Kidney (tissue), 22 donors: ENCODE results near the gene MPLKIP. TPM values are rescaled to one million over a fixed set of nuclear protein-coding genes. Genes with fewer than 3 reads are reported as not detected.

ENCODE experiments used
- DNase-seq, 5 donors: peaks; one replicate each; pipeline ENCODE4 v3.0.0-alpha.2; 2013 to 2020
- FAIRE-seq: peaks from 2 replicates; lab custom pipeline; 2012; peaks lifted over from hg19 to GRCh38; lab: Jason Lieb, UNC
- H3K27ac ChIP-seq, 2 donors: one replicate each; pipeline ENCODE4 v1.7.0; 2013; ENCODE audit warnings: low read depth in 2 of 2, low read length in 2 of 2, inconsistent platforms in 1 of 2
- H3K27me3 ChIP-seq: one replicate; pipeline ENCODE4 v1.7.1; 2013; ENCODE audit warnings: low read length, inconsistent platforms; ENCODE audit not compliant: control insufficient read depth, insufficient read depth
- H3K36me3 ChIP-seq, 3 donors: one replicate each; pipeline versions ENCODE4 v1.7.0 to v1.7.1; 2013; ENCODE audit warnings: low read length in 3 of 3, control low read depth in 1 of 3, inconsistent platforms in 1 of 3; ENCODE audit not compliant: insufficient read depth in 3 of 3, control insufficient read depth in 2 of 3
- H3K4me1 ChIP-seq, 3 donors: one replicate each; pipeline versions ENCODE4 v1.7.0 to v1.7.1; 2013; ENCODE audit warnings: low read length in 3 of 3, inconsistent platforms in 1 of 3, low read depth in 1 of 3; ENCODE audit not compliant: control insufficient read depth in 2 of 3, insufficient read depth in 2 of 3
- H3K4me3 ChIP-seq, 3 donors: one replicate each; pipeline versions ENCODE4 v1.7.0 to v1.8.1; 2013; ENCODE audit warnings: low read length in 3 of 3, control low read depth in 1 of 3, inconsistent platforms in 1 of 3
- H3K9ac ChIP-seq, 3 donors: one replicate each; pipeline versions ENCODE4 v1.7.0 to v1.7.1; 2013; ENCODE audit warnings: low read length in 3 of 3, control low read depth in 1 of 3, inconsistent platforms in 1 of 3
- H3K9me3 ChIP-seq, 3 donors: one replicate each; pipeline versions ENCODE4 v1.7.0 to v1.7.1; 2013; ENCODE audit warnings: low read length in 3 of 3, control low read depth in 1 of 3, inconsistent platforms in 1 of 3; ENCODE audit not compliant: control insufficient read depth in 2 of 3, insufficient read depth in 1 of 3
- CTCF ChIP-seq: IDR thresholded peaks from 3 replicates; pipeline ENCODE4 v1.5.1; 2012; ENCODE audit warnings: mild to moderate bottlenecking, moderate library complexity, borderline replicate concordance; ENCODE audit not compliant: insufficient read depth; ENCODE audit errors: extremely low read depth
- intact Hi-C: fragments of 100-400 bp; cut with DNase I; formaldehyde crosslinking; loops from one replicate; pipeline ENCODE4 v1.11.1; 2022
- long read RNA-seq, 10 donors: library from polyadenylated mRNA in 1 of 10; unstranded in 1 of 10; transcript quantifications; one replicate each; pipeline ENCODE4 v2.0.0 and lab custom pipeline, GENCODE V29; 2021 to 2026
- polyA plus RNA-seq: library from polyadenylated mRNA; stranded (reverse); fragments of 350-450 nt; fragmentation: Illumina TruSeq; extraction: RNeasy Lipid Tissue Mini Kit (QIAGEN cat#74804); gene quantifications from one replicate; pipeline ENCODE4 v1.2.3, GENCODE V29; 2014; ENCODE audit warnings: low read depth, low replicate concordance; ENCODE audit not compliant: insufficient read depth
- total RNA-seq: library from RNA; stranded (reverse); fragmentation: NEBNext Ultra II Directional; extraction: Animal tissue kit (Norgen Biotek cat#: 25700); gene quantifications from one replicate; pipeline ENCODE4 v1.2.1, GENCODE V29; 2021
- donor health status: control.
- donor health status: control.
- donor health status: control.
- donor health status: control.
- donor health status: control.
- donor health status: DM: yes; HTN: yes; CAD: no.
- donor health status: Normal renal cell carcinoma (clear cell type).

The MPLKIP gene
- total RNA-seq (32.1 TPM), polyA plus RNA-seq (58.7 TPM)
- long read RNA-seq, donor 1, full-length matches to known transcripts: 35 of 35 reads
- long read RNA-seq, donor 1, partial matches to known transcripts: 0 of 35 reads
- long read RNA-seq, donor 1, other reads (novel, unspliced or antisense): 0 of 35 reads
- long read RNA-seq, donor 2, full-length matches to known transcripts: 39 of 51 reads
- long read RNA-seq, donor 2, partial matches to known transcripts: 12 of 51 reads
- long read RNA-seq, donor 2, other reads (novel, unspliced or antisense): 0 of 51 reads
- long read RNA-seq, donor 3, full-length matches to known transcripts: 57 of 57 reads
- long read RNA-seq, donor 3, partial matches to known transcripts: 0 of 57 reads
- long read RNA-seq, donor 3, other reads (novel, unspliced or antisense): 0 of 57 reads
- long read RNA-seq, donor 4, full-length matches to known transcripts: 31 of 37 reads
- long read RNA-seq, donor 4, partial matches to known transcripts: 6 of 37 reads
- long read RNA-seq, donor 4, other reads (novel, unspliced or antisense): 0 of 37 reads
- long read RNA-seq, donor 5, full-length matches to known transcripts: 3 of 3 reads
- long read RNA-seq, donor 5, partial matches to known transcripts: 0 of 3 reads
- long read RNA-seq, donor 5, other reads (novel, unspliced or antisense): 0 of 3 reads
- long read RNA-seq, donor 6, full-length matches to known transcripts: 63 of 63 reads
- long read RNA-seq, donor 6, partial matches to known transcripts: 0 of 63 reads
- long read RNA-seq, donor 6, other reads (novel, unspliced or antisense): 0 of 63 reads
- long read RNA-seq, donor 7, full-length matches to known transcripts: 18 of 18 reads
- long read RNA-seq, donor 7, partial matches to known transcripts: 0 of 18 reads
- long read RNA-seq, donor 7, other reads (novel, unspliced or antisense): 0 of 18 reads
- long read RNA-seq, donor 8, full-length matches to known transcripts: 40 of 40 reads
- long read RNA-seq, donor 8, partial matches to known transcripts: 0 of 40 reads
- long read RNA-seq, donor 8, other reads (novel, unspliced or antisense): 0 of 40 reads
- long read RNA-seq, donor 9, full-length matches to known transcripts: 20 of 20 reads
- long read RNA-seq, donor 9, partial matches to known transcripts: 0 of 20 reads
- long read RNA-seq, donor 9, other reads (novel, unspliced or antisense): 0 of 20 reads
- long read RNA-seq, donor 10, full-length matches to known transcripts: 31 of 31 reads
- long read RNA-seq, donor 10, partial matches to known transcripts: 0 of 31 reads
- long read RNA-seq, donor 10, other reads (novel, unspliced or antisense): 0 of 31 reads

- no peaks in the 10 kb centered on the region for H3K9me3 ChIP-seq
- H3K27ac ChIP-seq: peak within 1 kb of the TSS; percentile 92 to 99
- no peaks in the 10 kb centered on the region for H3K36me3 ChIP-seq
- TF ChIP-seq CTCF: peak; percentile 85
- H3K4me3 ChIP-seq: peak within 1 kb of the TSS; percentile 89 to 98 (median 91)
- intact Hi-C loops: no loop called here
- no peaks in the 10 kb centered on the region for H3K27me3 ChIP-seq
- DNase-seq: peak; percentile 88 to 96 (median 93)
- peaks cover 0 to 4% (median 0%) of the 10 kb centered on the region in 3 donors for H3K4me1 ChIP-seq
- FAIRE-seq: no peak
- peak within 1 kb of the TSS; percentile 81 to 96 (median 87) for H3K9ac ChIP-seq
Observed at GRCh38 chr7:40134428-40135316, at the start of gene MPLKIP, which contains the start of gene SUGCT. Gene MPLKIP (minus strand): TSS chr7:40134622. CDS start chr7:40134567, 55 bp downstream. Gene SUGCT (plus strand): TSS chr7:40135005.

GRCh38 chr7:40182452-40182851, 48.0 kb upstream of the MPLKIP start:
- no peaks in the 10 kb centered on the region for H3K9me3 ChIP-seq
- H3K9ac ChIP-seq: no peak overlapping the region
- no peaks in the 10 kb centered on the region for H3K4me1 ChIP-seq
- intact Hi-C loops: no loop called here
- no peak overlapping the region for H3K4me3 ChIP-seq
- H3K36me3 ChIP-seq: no peaks in the 10 kb centered on the region
- DNase-seq (no peak), FAIRE-seq (no peak)
- no peak for TF ChIP-seq CTCF
- no peak overlapping the region for H3K27ac ChIP-seq
- H3K27me3 ChIP-seq: no peaks in the 10 kb centered on the region

- no peak for FAIRE-seq
- intact Hi-C loops: no loop called here
- Histone ChIP-seq H3K9me3 (no peaks in the 10 kb centered on the region), H3K4me1 (no peaks in the 10 kb centered on the region), H3K4me3 (no peak overlapping the region), H3K27me3 (no peaks in the 10 kb centered on the region), H3K27ac (no peak overlapping the region), H3K36me3 (no peaks in the 10 kb centered on the region), H3K9ac (no peak overlapping the region)
- TF ChIP-seq CTCF: no peak
- DNase-seq: no peak
Observed at GRCh38 chr7:40177071-40177470, 42.6 kb upstream of the MPLKIP start.
